HepG2 (cell line): ENCODE data around the gene VMO1. TPM values are rescaled to one million over a fixed set of nuclear protein-coding genes. Genes with fewer than 3 reads are reported as not detected.

Experiments
- AKAP8 ChIP-seq: sonication (generic); formaldehyde crosslinking; IDR thresholded peaks from 2 replicates; pipeline ENCODE4 v1.5.1; 2020; ENCODE audit warnings: mild to moderate bottlenecking, missing genetic modification reagents
- HOXD1 ChIP-seq: sonication (generic); formaldehyde crosslinking; IDR thresholded peaks from 2 replicates; pipeline ENCODE4 v1.5.0; 2020; ENCODE audit warnings: missing genetic modification reagents
- KLF11 ChIP-seq: IDR thresholded peaks from 2 replicates; pipeline ENCODE4 v1.6.1; 2016; ENCODE audit warnings: missing compliant biosample characterization
- NCOR1 ChIP-seq: fragments of 200-600 bp; sonication (generic); IDR thresholded peaks from 2 replicates; pipeline ENCODE4 v1.7.0; 2017; ENCODE audit warnings: antibody characterized with exemption, low read length, borderline replicate concordance
- PHF5A ChIP-seq: IDR thresholded peaks from one replicate; pipeline ENCODE4 v1.6.1; 2018; ENCODE audit warnings: low read depth, missing genetic modification reagents; ENCODE audit not compliant: unreplicated experiment
- SYNCRIP ChIP-seq: fragments of 200-400 bp; formaldehyde crosslinking; IDR thresholded peaks from 2 replicates; pipeline ENCODE4 v1.6.1; 2018; ENCODE audit warnings: mild to moderate bottlenecking, low read depth, low read length; ENCODE audit not compliant: insufficient read depth
- ZGPAT ChIP-seq: IDR thresholded peaks from 2 replicates; pipeline ENCODE4 v1.6.1; 2016; ENCODE audit warnings: mild to moderate bottlenecking
- ZNF253 ChIP-seq: sonication (generic); formaldehyde crosslinking; IDR thresholded peaks from 2 replicates; pipeline ENCODE4 v1.8.0; 2022; ENCODE audit warnings: mild to moderate bottlenecking, missing genetic modification reagents, borderline replicate concordance
- ZNF44 ChIP-seq: sonication (generic); formaldehyde crosslinking; IDR thresholded peaks from 2 replicates; pipeline ENCODE4 v1.5.1; 2020; ENCODE audit warnings: mild to moderate bottlenecking, missing genetic modification reagents
- ZNF468 ChIP-seq: sonication (generic); formaldehyde crosslinking; IDR thresholded peaks from 2 replicates; pipeline ENCODE4 v1.8.0; 2022; ENCODE audit warnings: mild to moderate bottlenecking, moderate library complexity, missing genetic modification reagents
- ZNF562 ChIP-seq: sonication (generic); formaldehyde crosslinking; IDR thresholded peaks from 2 replicates; pipeline ENCODE4 v1.8.0; 2022; ENCODE audit warnings: missing genetic modification reagents, borderline replicate concordance
- ZNF597 ChIP-seq: sonication (generic); formaldehyde crosslinking; IDR thresholded peaks from 2 replicates; pipeline ENCODE4 v1.5.0; 2020; ENCODE audit warnings: missing genetic modification reagents
- ZNF75D ChIP-seq: sonication (generic); formaldehyde crosslinking; IDR thresholded peaks from 2 replicates; pipeline ENCODE4 v1.8.1; 2023; ENCODE audit warnings: missing genetic modification reagents, mild to moderate bottlenecking, borderline replicate concordance
- ZNF788 ChIP-seq: sonication (generic); formaldehyde crosslinking; IDR thresholded peaks from 2 replicates; pipeline ENCODE4 v1.5.0; 2020; ENCODE audit warnings: mild to moderate bottlenecking, missing genetic modification reagents, borderline replicate concordance
- ZZZ3 ChIP-seq: sonication (generic); formaldehyde crosslinking; IDR thresholded peaks from 2 replicates; pipeline ENCODE4 v1.4.0; 2020; ENCODE audit warnings: missing genetic modification reagents, mild to moderate bottlenecking, borderline replicate concordance
- polyA plus RNA-seq, 8 experiments: library from polyadenylated mRNA; depleted of rRNA in 3 of 8; stranded (reverse) in 7 of 8; unstranded in 1 of 8; fragments of >200 nt; fragmentation: Illumina TruSeq in 4 of 8; extraction: Trizol in 4 of 8; gene quantifications; 2 replicates each; pipeline versions ENCODE4 v1.2.1 to v1.2.3, GENCODE V29; 2011 to 2016; ENCODE audit warnings: low read depth in 4 of 8, missing spikeins in 1 of 8, mixed read lengths in 1 of 8; ENCODE audit not compliant: insufficient read depth in 1 of 8
- total RNA-seq, 5 experiments: library from RNA; depleted of rRNA; stranded (reverse); fragments of >200 nt; fragmentation: Illumina TruSeq; extraction: Trizol; gene quantifications; 2 replicates each; pipeline ENCODE4 v1.2.3, GENCODE V29; 2016; ENCODE audit warnings: low read depth in 1 of 5
- TF ChIP-seq, protein P1 (sequence below): sonication (generic); formaldehyde crosslinking; IDR thresholded peaks from 2 replicates; pipeline ENCODE4 v1.5.1; 2020; ENCODE audit warnings: mild to moderate bottlenecking, missing genetic modification reagents, borderline replicate concordance
- TF ChIP-seq, protein P2 (sequence below): sonication (generic); formaldehyde crosslinking; IDR thresholded peaks from 2 replicates; pipeline ENCODE4 v1.5.1; 2020; ENCODE audit warnings: missing genetic modification reagents, mild to moderate bottlenecking, borderline replicate concordance
- TF ChIP-seq, protein P3 (sequence below), 2 experiments: sonication (generic) in 1 of 2; formaldehyde crosslinking in 1 of 2; IDR thresholded peaks; 2 replicates each; pipeline versions ENCODE4 v1.4.0 to v1.6.1; 2016 to 2020; ENCODE audit warnings: borderline replicate concordance in 1 of 2, low read depth in 1 of 2, mild to moderate bottlenecking in 1 of 2, missing genetic modification reagents in 1 of 2

VMO1 gene
- total and polyA plus RNA-seq, 2 of the 13 experiments (the other 11 are each of a cell fraction or from before 2014, with no cell fraction given) = not detected

- TF ChIP-seq, protein P1, sequence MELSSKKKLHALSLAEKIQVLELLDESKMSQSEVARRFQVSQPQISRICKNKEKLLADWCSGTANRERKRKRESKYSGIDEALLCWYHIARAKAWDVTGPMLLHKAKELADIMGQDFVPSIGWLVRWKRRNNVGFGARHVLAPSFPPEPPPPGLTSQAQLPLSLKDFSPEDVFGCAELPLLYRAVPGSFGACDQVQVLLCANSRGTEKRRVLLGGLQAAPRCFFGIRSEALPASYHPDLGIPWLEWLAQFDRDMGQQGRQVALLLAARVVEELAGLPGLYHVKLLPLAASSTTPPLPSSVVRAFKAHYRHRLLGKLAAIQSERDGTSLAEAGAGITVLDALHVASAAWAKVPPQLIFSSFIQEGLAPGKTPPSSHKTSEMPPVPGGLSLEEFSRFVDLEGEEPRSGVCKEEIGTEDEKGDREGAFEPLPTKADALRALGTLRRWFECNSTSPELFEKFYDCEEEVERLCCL (CRISPR knock-in tag) = no peak
- TF ChIP-seq KLF11 (CRISPR knock-in tag) (no peak), PHF5A (CRISPR knock-in tag) (no peak), NCOR1 (peak; percentile 19), ZZZ3 (no peak), ZNF597 (CRISPR knock-in tag) (no peak), ZNF253 (no peak), HOXD1 (CRISPR knock-in tag) (no peak), ZNF468 (CRISPR knock-in tag) (0 out of 2 replicates have a peak, but pooled peaks have one; percentile 1), SYNCRIP (no peak), ZNF562 (CRISPR knock-in tag) (no peak), ZNF75D (CRISPR knock-in tag) (no peak), ZNF788 (0 out of 2 replicates have a peak, but pooled peaks have one; percentile 5), ZNF44 (CRISPR knock-in tag) (no peak), AKAP8 (CRISPR knock-in tag) (no peak), ZGPAT (CRISPR knock-in tag) (no peak)
- TF ChIP-seq, protein P2, sequence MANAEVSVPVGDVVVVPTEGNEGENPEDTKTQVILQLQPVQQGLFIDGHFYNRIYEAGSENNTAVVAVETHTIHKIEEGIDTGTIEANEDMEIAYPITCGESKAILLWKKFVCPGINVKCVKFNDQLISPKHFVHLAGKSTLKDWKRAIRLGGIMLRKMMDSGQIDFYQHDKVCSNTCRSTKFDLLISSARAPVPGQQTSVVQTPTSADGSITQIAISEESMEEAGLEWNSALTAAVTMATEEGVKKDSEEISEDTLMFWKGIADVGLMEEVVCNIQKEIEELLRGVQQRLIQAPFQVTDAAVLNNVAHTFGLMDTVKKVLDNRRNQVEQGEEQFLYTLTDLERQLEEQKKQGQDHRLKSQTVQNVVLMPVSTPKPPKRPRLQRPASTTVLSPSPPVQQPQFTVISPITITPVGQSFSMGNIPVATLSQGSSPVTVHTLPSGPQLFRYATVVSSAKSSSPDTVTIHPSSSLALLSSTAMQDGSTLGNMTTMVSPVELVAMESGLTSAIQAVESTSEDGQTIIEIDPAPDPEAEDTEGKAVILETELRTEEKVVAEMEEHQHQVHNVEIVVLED (CRISPR knock-in tag) = no peak
- TF ChIP-seq, protein P3, sequence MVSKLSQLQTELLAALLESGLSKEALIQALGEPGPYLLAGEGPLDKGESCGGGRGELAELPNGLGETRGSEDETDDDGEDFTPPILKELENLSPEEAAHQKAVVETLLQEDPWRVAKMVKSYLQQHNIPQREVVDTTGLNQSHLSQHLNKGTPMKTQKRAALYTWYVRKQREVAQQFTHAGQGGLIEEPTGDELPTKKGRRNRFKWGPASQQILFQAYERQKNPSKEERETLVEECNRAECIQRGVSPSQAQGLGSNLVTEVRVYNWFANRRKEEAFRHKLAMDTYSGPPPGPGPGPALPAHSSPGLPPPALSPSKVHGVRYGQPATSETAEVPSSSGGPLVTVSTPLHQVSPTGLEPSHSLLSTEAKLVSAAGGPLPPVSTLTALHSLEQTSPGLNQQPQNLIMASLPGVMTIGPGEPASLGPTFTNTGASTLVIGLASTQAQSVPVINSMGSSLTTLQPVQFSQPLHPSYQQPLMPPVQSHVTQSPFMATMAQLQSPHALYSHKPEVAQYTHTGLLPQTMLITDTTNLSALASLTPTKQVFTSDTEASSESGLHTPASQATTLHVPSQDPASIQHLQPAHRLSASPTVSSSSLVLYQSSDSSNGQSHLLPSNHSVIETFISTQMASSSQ (IDR thresholded peaks at IDR 0.05; ENCODE audit: low read depth) = no peak
- TF ChIP-seq, protein P3 (CRISPR knock-in tag; IDR thresholded peaks at IDR 0.05; ENCODE audit: borderline replicate concordance) = no peak
Observed at GRCh38 chr17:4788159-4788806, 2.1 kb upstream of the VMO1 start (continued).
